ENCODE results near the gene SPOCK3.
"Not testable (repeated sequence)": the region's sequence is repeated elsewhere in the genome, so short reads cannot be mapped to it uniquely, and the experiment has no call there.

SPOCK3 gene

GRCh38 chr4:167234316-167234881, at the start of gene SPOCK3:
Gene SPOCK3, minus strand, starts transcription at chr4:167234494.
- no peak for DNase-seq (ENCODE audit: low read depth in 2 of 2)

DNA sequence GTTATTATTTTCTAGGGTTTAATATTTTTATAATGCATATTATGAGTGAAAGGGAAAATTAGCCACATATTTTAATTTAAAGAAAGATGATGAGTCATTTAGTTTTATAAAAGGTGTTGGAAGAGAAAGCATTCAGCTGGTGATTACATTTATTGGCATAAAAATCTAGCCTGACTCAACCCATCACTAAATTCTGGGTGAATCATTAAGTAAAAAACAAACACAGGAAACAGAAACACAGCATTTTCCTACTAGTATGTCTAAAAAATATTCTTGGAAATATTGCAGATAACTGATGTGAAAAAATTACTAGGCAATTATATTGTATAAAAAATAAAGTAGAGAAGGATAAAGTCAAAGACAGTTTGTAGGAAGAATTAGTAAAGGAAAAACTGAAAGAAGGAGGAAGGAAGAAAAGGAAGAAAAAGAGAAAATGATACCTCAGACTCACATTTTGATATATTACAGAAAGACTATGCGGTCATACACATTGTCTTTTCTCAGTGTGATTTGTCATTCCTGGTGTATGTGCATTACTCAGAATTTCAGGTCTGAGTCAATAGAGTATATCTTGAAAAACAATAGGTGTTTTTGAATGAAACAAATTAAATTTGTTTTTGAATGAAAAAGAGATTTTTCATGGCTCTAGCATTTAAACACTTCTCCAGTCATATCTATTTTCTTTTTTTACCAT, 48.0 kb upstream of the SPOCK3 start:
- DNase-seq (ENCODE audit: low read depth in 2 of 2) = no peak

- not testable (repeated sequence) for DNase-seq (ENCODE audit: low read depth in 2 of 2)
Measured at GRCh38 chr4:167281545-167281944, 47.3 kb upstream of the SPOCK3 start.

GRCh38 chr4:167274351-167274750, 40.1 kb upstream of the SPOCK3 start:
- no peak for DNase-seq (ENCODE audit: low read depth in 2 of 2)

- no peak for DNase-seq (ENCODE audit: low read depth in 2 of 2)
Measured at GRCh38 chr4:167265231-167265630, 30.9 kb upstream of the SPOCK3 start.

- no peak for DNase-seq (ENCODE audit: low read depth in 2 of 2)
Measured at GRCh38 chr4:167248271-167248670, 14.0 kb upstream of the SPOCK3 start.

- no peak for DNase-seq (ENCODE audit: low read depth in 2 of 2)
Measured at GRCh38 chr4:167239627-167240026, 5.3 kb upstream of the SPOCK3 start.

DNA sequence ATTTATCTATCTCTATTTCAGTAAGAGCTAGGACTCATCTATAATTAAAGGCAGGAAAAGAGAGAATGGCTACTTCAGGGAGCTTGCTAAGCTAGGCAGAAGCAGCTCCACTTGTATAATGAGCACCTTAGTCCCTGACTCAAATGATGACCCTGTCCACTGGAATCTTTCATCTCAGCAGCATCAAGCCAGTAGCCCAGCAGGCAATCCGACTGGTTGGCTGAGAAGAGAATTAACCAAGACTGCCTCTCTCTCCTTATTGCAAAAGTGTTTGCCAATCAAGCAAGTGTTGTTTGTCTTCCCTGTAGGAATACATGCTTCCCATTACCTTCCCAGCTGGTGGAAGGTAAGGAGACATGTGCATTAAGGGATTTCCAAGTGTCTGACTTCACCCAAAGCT, 3.9 kb upstream of the SPOCK3 start:
- no peak for DNase-seq (ENCODE audit: low read depth in 2 of 2)

DNA sequence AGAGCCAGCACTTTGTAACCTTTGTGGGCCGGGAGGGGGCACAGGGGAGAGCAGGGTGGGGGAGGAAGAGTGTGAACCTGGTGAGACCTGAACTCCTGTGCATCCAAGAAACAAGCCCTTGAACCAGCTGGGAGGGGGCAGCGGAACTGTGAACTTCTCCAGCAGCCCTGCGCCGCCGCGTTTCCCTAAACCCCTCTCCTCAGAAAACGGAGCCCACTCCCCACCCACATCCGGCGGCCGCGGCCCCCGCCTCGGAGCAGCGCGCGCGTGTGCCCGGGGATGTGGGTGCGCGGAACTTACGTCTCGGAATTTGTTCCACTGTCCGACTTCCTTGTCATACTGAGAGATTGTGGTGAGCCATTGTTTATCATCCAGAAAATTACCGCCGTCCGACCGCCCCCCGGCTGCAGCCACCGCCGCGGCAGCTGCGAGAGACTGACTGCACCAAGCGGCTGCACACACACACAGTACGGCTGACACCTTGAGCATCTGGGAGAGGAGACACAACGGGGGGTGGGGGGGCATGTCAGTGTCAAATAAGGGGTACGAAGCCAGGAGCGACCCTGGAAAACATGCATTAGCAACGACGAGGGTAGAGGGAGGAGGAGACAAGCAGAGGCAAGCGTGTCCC, 494 bp downstream of the SPOCK3 start:
- no peak for DNase-seq (ENCODE audit: low read depth in 2 of 2)

- no peak for DNase-seq (ENCODE audit: low read depth in 2 of 2)
Measured at GRCh38 chr4:167232805-167233684, 1.2 kb downstream of the SPOCK3 start.

- no peak for DNase-seq (ENCODE audit: low read depth in 2 of 2)
Measured at GRCh38 chr4:167230744-167231143, 3.5 kb downstream of the SPOCK3 start.

DNA sequence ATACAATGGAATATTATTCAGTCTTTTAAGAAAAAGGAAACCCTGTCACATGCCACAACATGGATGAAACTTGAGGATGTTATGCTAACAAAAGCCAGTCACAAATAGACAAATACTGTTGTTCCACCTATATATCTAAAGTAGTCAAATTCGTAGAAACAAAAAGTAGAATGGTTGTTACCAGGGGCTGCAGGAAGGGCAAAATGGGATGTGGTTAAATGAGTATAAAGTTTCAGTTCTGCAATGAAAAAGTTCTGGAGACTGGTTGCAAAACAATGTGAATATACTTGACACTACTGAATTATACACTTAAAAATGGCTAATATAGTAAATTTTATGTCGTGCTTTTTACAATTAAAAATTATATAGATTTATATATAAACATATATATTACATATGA, 12.2 kb downstream of the SPOCK3 start:
- DNase-seq (ENCODE audit: low read depth in 2 of 2) = no peak

DNA sequence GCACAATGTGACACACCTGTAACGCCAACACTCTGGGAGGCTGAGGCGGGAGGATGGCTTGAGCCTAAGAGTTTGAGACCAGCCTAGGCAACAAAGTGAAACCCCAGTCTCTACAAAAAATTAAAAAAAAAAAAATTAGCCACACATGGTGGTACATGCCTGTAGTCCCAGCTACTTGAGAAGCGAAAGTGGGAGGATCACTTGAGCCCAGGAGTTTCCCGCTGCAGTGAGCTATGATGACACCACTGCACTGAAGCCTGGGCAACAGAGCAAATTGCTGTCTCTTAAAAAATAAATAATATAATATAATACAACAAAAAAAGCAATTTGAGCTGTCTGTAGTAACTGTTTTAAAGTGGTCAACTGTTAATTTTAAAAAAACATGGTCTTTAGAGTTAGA, 13.2 kb downstream of the SPOCK3 start:
- DNase-seq (ENCODE audit: low read depth in 2 of 2) = no peak

GRCh38 chr4:167218022-167218608, 16.2 kb downstream of the SPOCK3 start:
- no peak for DNase-seq (ENCODE audit: low read depth in 2 of 2)

DNA sequence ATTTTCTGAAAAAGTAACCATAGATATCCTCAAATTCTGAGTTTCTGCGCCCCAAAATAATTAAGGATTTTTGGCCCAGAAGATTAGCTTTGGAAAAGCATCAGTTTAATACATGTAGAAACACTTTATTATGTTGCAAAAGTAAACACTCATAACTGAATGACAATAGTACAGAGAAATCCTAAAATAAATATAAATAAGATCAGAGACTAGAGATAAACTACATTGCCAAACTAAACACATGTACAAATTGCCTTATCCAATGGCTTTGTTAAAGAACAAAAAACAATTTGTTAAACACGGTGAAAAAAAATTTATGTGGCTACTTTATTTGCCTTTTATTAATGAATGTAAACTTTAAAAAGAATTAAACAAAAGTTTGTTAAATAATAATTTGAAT, 17.5 kb downstream of the SPOCK3 start:
- no peak for DNase-seq (ENCODE audit: low read depth in 2 of 2)

DNA sequence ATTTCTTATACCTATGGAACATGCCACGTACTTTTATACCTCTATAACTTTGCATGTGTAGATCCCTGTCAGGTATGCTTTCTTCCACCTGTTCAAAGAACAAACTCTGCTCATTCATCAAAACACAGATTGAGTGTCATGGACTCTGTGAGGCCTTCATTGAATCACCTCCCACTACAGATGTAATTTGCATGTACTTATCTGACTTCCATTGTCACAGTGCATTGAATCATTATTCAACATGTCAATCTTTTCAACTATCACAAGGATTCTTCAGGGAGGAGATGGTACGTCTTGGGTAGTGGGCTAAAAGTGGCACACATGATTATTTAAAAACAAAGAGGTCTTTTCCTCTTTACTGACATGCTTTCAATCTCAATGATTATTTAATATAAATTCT, 24.1 kb downstream of the SPOCK3 start:
- DNase-seq (ENCODE audit: low read depth in 2 of 2) = no peak

GRCh38 chr4:167196344-167197012, 37.8 kb downstream of the SPOCK3 start:
- DNase-seq (ENCODE audit: low read depth in 2 of 2) = no peak

DNA sequence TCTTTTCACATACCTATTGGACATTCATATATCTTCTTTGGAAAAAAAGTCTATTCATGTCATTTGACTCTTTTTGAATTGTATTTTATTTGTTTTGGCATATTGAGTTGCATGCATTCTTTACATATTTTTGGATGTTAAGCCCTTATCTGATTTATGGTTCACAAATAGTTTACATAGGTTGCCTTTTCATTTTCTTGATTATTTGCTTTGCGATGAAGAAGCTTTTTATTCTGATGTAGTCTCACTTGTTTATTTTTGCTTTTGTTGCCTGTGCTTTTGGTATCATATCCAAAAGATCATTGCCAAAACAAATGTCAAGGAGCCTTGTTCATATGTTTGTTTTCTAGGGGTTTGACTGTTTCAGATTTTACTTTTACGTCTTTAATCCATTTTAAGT, 43.9 kb downstream of the SPOCK3 start:
- no peak for DNase-seq (ENCODE audit: low read depth in 2 of 2)

GRCh38 chr4:167185465-167185864, 48.8 kb downstream of the SPOCK3 start:
- no peak for DNase-seq (ENCODE audit: low read depth in 2 of 2)

DNA sequence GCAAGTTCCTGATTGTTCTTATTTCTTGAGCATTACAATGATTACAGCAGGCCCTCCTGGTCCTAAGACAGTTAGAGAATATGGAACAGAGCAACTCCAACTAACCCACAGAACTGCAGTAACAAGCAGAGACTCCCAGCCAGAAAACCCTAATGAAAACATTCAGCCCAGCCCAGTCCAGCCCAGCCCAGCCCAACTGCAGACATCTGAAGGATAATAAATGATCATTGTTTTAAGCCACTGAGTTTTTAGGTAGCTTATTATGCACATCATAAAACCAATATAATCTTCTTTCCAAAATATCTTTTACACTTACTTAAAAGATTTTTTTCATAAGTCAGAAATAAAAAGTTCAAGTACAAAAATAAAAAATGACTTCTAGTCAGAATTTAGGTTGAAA, 51.3 kb downstream of the SPOCK3 start:
- DNase-seq (ENCODE audit: low read depth in 2 of 2) = no peak

- DNase-seq (ENCODE audit: low read depth in 2 of 2) = no peak
Measured at GRCh38 chr4:167177925-167178324, 56.4 kb downstream of the SPOCK3 start.
